HL-60/S4 treated with retinoic acid at 250 ng/mL for 4 days and 3 days (cell line): ENCODE data around the gene LPIN1.
"Not testable (repeated sequence)": the region's sequence is repeated elsewhere in the genome, so short reads cannot be mapped to it uniquely, and the experiment has no call there.

Experiments used
- in situ Hi-C: fragments of 300-500 bp; cut with MboI; formaldehyde crosslinking; loops from 2 replicates; pipeline ENCODE4 v1.7.0; 2022; ENCODE audit warnings: low sequenced_read_pairs

LPIN1 gene

GRCh38 chr2:11743846-11744553, 2.4 kb upstream of the LPIN1 start:
- in situ Hi-C loops, result no loop called here

GRCh38 chr2:11744631-11745394, 1.6 kb upstream of the LPIN1 start:
- in situ Hi-C loops, result no loop called here

- in situ Hi-C loops, result no loop called here
Measured at GRCh38 chr2:11745613-11746375, 638 bp upstream of the LPIN1 start.

- in situ Hi-C loops, result no loop called here
Measured at GRCh38 chr2:11746807-11747459, 501 bp downstream of the LPIN1 start.

GRCh38 chr2:11748018-11748860, 1.8 kb downstream of the LPIN1 start:
- in situ Hi-C loops, result no loop called here

- in situ Hi-C loops, result no loop called here
Measured at GRCh38 chr2:11748861-11749645, 2.6 kb downstream of the LPIN1 start.

- in situ Hi-C loops, result no loop called here
Measured at GRCh38 chr2:11749646-11750349, 3.4 kb downstream of the LPIN1 start.

- in situ Hi-C loops, result no loop called here
Measured at GRCh38 chr2:11750422-11750821, 4.0 kb downstream of the LPIN1 start.

- in situ Hi-C loops, result no loop called here
Measured at GRCh38 chr2:11750917-11751316, 4.5 kb downstream of the LPIN1 start.

- in situ Hi-C loops, result no loop called here
Measured at GRCh38 chr2:11752906-11753305, 6.5 kb downstream of the LPIN1 start.

- in situ Hi-C loops, result no loop called here
Measured at GRCh38 chr2:11753452-11753885, 7.0 kb downstream of the LPIN1 start.

GRCh38 chr2:11753886-11754699, 7.7 kb downstream of the LPIN1 start:
- in situ Hi-C loops, result no loop called here

- in situ Hi-C loops, result no loop called here
Measured at GRCh38 chr2:11754700-11755015, 8.2 kb downstream of the LPIN1 start.

- in situ Hi-C loops, result no loop called here
Measured at GRCh38 chr2:11757101-11757500, 10.7 kb downstream of the LPIN1 start.

GRCh38 chr2:11758187-11758586, 11.8 kb downstream of the LPIN1 start:
- in situ Hi-C loops, result no loop called here

GRCh38 chr2:11758647-11759046, 12.2 kb downstream of the LPIN1 start:
- in situ Hi-C loops, result no loop called here

- in situ Hi-C loops, result not testable (repeated sequence)
Measured at GRCh38 chr2:11759182-11759975, 12.9 kb downstream of the LPIN1 start.
